K562 (cell line): ENCODE data around the gene NAT14. TPM values are rescaled to one million over a fixed set of nuclear protein-coding genes. Genes with fewer than 3 reads are reported as not detected.

Source experiments
- MXI1 ChIP-seq: IDR thresholded peaks from 2 replicates; pipeline ENCODE4 v1.6.1; 2011; ENCODE audit warnings: low read depth, mild to moderate bottlenecking, improper control_type of control experiment, low read length
- PHF20 ChIP-seq: fragments of 450-650 bp; IDR thresholded peaks from 2 replicates; pipeline ENCODE4 v1.6.1; 2018; ENCODE audit not compliant: partially characterized antibody
- POLR2AphosphoS5 ChIP-seq: IDR thresholded peaks from 2 replicates; pipeline ENCODE4 v1.6.1; 2011; ENCODE audit warnings: mild to moderate bottlenecking, low read depth, low read length, moderate library complexity; ENCODE audit not compliant: control insufficient read depth, insufficient read depth
- RAD51 ChIP-seq: fragments of 450-650 bp; IDR thresholded peaks from 2 replicates; pipeline ENCODE4 v1.7.1; 2016; ENCODE audit warnings: low read depth, mild to moderate bottlenecking, borderline replicate concordance
- RBM14 ChIP-seq: fragments of 200-400 bp; formaldehyde crosslinking; IDR thresholded peaks from 2 replicates; pipeline ENCODE4 v1.6.1; 2018; ENCODE audit warnings: low read depth, mild to moderate bottlenecking, low read length, moderate library complexity, borderline replicate concordance; ENCODE audit not compliant: insufficient read depth
- SAP30 ChIP-seq: fragments of 200-600 bp; sonication (generic); IDR thresholded peaks from 2 replicates; pipeline ENCODE4 v1.6.1; 2012; ENCODE audit warnings: borderline replicate concordance, low read depth, mild to moderate bottlenecking, moderate library complexity, low read length, control low read depth, inconsistent platforms; ENCODE audit not compliant: insufficient read depth, poor library complexity, severe bottlenecking
- SLC30A9 ChIP-seq: fragments of 250-450 bp; sonication (Bioruptor Pico); IDR thresholded peaks from 2 replicates; pipeline ENCODE4 v1.8.0; 2022; ENCODE audit warnings: mild to moderate bottlenecking, moderate library complexity
- ZC3H11A ChIP-seq: IDR thresholded peaks from 2 replicates; pipeline ENCODE4 v1.6.1; 2012; ENCODE audit warnings: low read depth, low read length, improper control_type of control experiment
- ZNF347 ChIP-seq: fragments of 450-650 bp; formaldehyde crosslinking; IDR thresholded peaks from 2 replicates; pipeline ENCODE4 v1.4.0; 2020; ENCODE audit warnings: low read depth, mild to moderate bottlenecking, moderate library complexity
- ZNF395 ChIP-seq: fragments of 200-800 bp; sonication (Bioruptor generic); IDR thresholded peaks from 2 replicates; pipeline ENCODE4 v1.6.1; 2017; ENCODE audit warnings: missing genetic modification characterization, missing compliant biosample characterization
- polyA plus RNA-seq, 8 experiments: library from polyadenylated mRNA; depleted of rRNA in 4 of 8; stranded (reverse) in 5 of 8; unstranded in 3 of 8; fragments of >200 nt; fragmentation: Nextera tagmentation in 2 of 8; fragmentation: Illumina TruSeq in 1 of 8; extraction: Ambion mirVana in 2 of 8; extraction: Trizol in 1 of 8; gene quantifications; 2 replicates each; pipeline versions ENCODE4 v1.2.1 to v1.2.3, GENCODE V29; 2011 to 2014; ENCODE audit warnings: inconsistent platforms in 1 of 8, missing spikeins in 1 of 8
- total RNA-seq, 7 experiments: library from RNA; depleted of rRNA in 6 of 7; stranded (reverse); fragments of >200 nt in 6 of 7; fragmentation: Illumina TruSeq in 2 of 7; extraction: Trizol in 2 of 7; gene quantifications; 2 replicates each; pipeline versions ENCODE4 v1.2.1 to v1.2.3, GENCODE V29; 2011 to 2021; ENCODE audit warnings: low replicate concordance in 1 of 7
- TF ChIP-seq, protein P1 (sequence below): fragments of 200-600 bp; sonication (generic); IDR thresholded peaks from one replicate; pipeline ENCODE4 v1.6.1; 2012; ENCODE audit warnings: mild to moderate bottlenecking, low read depth, low read length, inconsistent platforms
- TF ChIP-seq, protein P2 (sequence below): fragments of 250-450 bp; sonication (Bioruptor Pico); IDR thresholded peaks from 2 replicates; pipeline ENCODE4 v1.8.0; 2021; ENCODE audit warnings: mild to moderate bottlenecking, moderate library complexity

The NAT14 gene
- total and polyA plus RNA-seq, 9 of the 15 experiments (the other 6 are each of a cell fraction or from before 2014, with no cell fraction given): 2.4 to 77.0 (median 26.7) TPM

GRCh38 chr19:55476100-55476775 is 8.8 kb upstream of the NAT14 start, which contains the start of gene ZNF628 (continued):
- TF ChIP-seq, protein P1, sequence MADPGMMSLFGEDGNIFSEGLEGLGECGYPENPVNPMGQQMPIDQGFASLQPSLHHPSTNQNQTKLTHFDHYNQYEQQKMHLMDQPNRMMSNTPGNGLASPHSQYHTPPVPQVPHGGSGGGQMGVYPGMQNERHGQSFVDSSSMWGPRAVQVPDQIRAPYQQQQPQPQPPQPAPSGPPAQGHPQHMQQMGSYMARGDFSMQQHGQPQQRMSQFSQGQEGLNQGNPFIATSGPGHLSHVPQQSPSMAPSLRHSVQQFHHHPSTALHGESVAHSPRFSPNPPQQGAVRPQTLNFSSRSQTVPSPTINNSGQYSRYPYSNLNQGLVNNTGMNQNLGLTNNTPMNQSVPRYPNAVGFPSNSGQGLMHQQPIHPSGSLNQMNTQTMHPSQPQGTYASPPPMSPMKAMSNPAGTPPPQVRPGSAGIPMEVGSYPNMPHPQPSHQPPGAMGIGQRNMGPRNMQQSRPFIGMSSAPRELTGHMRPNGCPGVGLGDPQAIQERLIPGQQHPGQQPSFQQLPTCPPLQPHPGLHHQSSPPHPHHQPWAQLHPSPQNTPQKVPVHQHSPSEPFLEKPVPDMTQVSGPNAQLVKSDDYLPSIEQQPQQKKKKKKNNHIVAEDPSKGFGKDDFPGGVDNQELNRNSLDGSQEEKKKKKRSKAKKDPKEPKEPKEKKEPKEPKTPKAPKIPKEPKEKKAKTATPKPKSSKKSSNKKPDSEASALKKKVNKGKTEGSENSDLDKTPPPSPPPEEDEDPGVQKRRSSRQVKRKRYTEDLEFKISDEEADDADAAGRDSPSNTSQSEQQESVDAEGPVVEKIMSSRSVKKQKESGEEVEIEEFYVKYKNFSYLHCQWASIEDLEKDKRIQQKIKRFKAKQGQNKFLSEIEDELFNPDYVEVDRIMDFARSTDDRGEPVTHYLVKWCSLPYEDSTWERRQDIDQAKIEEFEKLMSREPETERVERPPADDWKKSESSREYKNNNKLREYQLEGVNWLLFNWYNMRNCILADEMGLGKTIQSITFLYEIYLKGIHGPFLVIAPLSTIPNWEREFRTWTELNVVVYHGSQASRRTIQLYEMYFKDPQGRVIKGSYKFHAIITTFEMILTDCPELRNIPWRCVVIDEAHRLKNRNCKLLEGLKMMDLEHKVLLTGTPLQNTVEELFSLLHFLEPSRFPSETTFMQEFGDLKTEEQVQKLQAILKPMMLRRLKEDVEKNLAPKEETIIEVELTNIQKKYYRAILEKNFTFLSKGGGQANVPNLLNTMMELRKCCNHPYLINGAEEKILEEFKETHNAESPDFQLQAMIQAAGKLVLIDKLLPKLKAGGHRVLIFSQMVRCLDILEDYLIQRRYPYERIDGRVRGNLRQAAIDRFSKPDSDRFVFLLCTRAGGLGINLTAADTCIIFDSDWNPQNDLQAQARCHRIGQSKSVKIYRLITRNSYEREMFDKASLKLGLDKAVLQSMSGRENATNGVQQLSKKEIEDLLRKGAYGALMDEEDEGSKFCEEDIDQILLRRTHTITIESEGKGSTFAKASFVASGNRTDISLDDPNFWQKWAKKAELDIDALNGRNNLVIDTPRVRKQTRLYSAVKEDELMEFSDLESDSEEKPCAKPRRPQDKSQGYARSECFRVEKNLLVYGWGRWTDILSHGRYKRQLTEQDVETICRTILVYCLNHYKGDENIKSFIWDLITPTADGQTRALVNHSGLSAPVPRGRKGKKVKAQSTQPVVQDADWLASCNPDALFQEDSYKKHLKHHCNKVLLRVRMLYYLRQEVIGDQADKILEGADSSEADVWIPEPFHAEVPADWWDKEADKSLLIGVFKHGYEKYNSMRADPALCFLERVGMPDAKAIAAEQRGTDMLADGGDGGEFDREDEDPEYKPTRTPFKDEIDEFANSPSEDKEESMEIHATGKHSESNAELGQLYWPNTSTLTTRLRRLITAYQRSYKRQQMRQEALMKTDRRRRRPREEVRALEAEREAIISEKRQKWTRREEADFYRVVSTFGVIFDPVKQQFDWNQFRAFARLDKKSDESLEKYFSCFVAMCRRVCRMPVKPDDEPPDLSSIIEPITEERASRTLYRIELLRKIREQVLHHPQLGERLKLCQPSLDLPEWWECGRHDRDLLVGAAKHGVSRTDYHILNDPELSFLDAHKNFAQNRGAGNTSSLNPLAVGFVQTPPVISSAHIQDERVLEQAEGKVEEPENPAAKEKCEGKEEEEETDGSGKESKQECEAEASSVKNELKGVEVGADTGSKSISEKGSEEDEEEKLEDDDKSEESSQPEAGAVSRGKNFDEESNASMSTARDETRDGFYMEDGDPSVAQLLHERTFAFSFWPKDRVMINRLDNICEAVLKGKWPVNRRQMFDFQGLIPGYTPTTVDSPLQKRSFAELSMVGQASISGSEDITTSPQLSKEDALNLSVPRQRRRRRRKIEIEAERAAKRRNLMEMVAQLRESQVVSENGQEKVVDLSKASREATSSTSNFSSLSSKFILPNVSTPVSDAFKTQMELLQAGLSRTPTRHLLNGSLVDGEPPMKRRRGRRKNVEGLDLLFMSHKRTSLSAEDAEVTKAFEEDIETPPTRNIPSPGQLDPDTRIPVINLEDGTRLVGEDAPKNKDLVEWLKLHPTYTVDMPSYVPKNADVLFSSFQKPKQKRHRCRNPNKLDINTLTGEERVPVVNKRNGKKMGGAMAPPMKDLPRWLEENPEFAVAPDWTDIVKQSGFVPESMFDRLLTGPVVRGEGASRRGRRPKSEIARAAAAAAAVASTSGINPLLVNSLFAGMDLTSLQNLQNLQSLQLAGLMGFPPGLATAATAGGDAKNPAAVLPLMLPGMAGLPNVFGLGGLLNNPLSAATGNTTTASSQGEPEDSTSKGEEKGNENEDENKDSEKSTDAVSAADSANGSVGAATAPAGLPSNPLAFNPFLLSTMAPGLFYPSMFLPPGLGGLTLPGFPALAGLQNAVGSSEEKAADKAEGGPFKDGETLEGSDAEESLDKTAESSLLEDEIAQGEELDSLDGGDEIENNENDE: no peak
- TF ChIP-seq ZC3H11A (no peak), PHF20 (peak; percentile 65), SLC30A9 (CRISPR knock-in tag) (no peak), MXI1 (peak; percentile 33; the same call in 1 of the 2 replicates), ZNF347 (CRISPR knock-in tag) (no peak), SAP30 (peak; percentile 53), ZNF395 (CRISPR knock-in tag) (peak; percentile 91; the same call in 1 of the 2 replicates), RBM14 (no peak), RAD51 (peak; percentile 58), POLR2AphosphoS5 (no peak; the same call in 1 of the 2 replicates)
- TF ChIP-seq, protein P2, sequence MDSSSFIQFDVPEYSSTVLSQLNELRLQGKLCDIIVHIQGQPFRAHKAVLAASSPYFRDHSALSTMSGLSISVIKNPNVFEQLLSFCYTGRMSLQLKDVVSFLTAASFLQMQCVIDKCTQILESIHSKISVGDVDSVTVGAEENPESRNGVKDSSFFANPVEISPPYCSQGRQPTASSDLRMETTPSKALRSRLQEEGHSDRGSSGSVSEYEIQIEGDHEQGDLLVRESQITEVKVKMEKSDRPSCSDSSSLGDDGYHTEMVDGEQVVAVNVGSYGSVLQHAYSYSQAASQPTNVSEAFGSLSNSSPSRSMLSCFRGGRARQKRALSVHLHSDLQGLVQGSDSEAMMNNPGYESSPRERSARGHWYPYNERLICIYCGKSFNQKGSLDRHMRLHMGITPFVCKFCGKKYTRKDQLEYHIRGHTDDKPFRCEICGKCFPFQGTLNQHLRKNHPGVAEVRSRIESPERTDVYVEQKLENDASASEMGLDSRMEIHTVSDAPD (CRISPR knock-in tag): no peak
